Endothelial cell of umbilical vein (primary cell): ENCODE data around the gene ASXL1. TPM values are rescaled to one million over a fixed set of nuclear protein-coding genes. Genes with fewer than 3 reads are reported as not detected.

ENCODE experiments used
- BruUV-seq: library from RNA; stranded (reverse); fragments of 400-500 nt; replicated peaks from 2 replicates; lab custom pipeline; 2021; lab: Mats Ljungman, UMichigan
- CTCF ChIA-PET: fragments of 300-600, 350-600 bp; sonication (Branson Sonifier 250); formaldehyde crosslinking; loops from one replicate; lab custom pipeline; 2021; ENCODE audit warnings: antibody characterized with exemption, inconsistent platforms; lab: Charles Lee
- POLR2A ChIA-PET: fragments of 300-600, 350-600 bp; sonication (Branson Sonifier 250); formaldehyde crosslinking; loops from one replicate; lab custom pipeline; 2021; ENCODE audit warnings: antibody characterized with exemption, inconsistent platforms; lab: Charles Lee
- DNase-seq: peaks from one replicate; pipeline ENCODE4 v3.0.0-alpha.2; 2011; ENCODE audit warnings: low read depth, low spot score
- FAIRE-seq: peaks from 2 replicates; lab custom pipeline; 2011; peaks lifted over from hg19 to GRCh38; lab: Jason Lieb, UNC
- H2AFZ ChIP-seq: 2 replicates; pipeline ENCODE4 v1.6.0; 2012; ENCODE audit warnings: low read depth, low read length, control low read depth, inconsistent platforms
- H3K27ac ChIP-seq: 2 replicates; pipeline ENCODE4 v1.5.1; 2011; ENCODE audit warnings: low read depth, mild to moderate bottlenecking, control low read depth, low read length, moderate library complexity; ENCODE audit not compliant: insufficient read depth
- H3K27me3 ChIP-seq, 2 experiments: 2 replicates each; pipeline versions ENCODE4 v1.6.0 to v1.6.1; 2011; ENCODE audit warnings: low read length in 2 of 2, mixed read lengths in 1 of 2; ENCODE audit not compliant: control insufficient read depth in 2 of 2, insufficient read depth in 2 of 2
- H3K36me3 ChIP-seq, 2 experiments: 2 replicates in 1 of 2; 3 replicates in 1 of 2; pipeline ENCODE4 v1.5.1; 2011; ENCODE audit warnings: low read length in 2 of 2, mild to moderate bottlenecking in 1 of 2, moderate library complexity in 1 of 2; ENCODE audit not compliant: control insufficient read depth in 2 of 2, insufficient read depth in 2 of 2; ENCODE audit errors: extremely low read depth in 1 of 2
- H3K4me1 ChIP-seq: 3 replicates; pipeline ENCODE4 v1.5.1; 2011; ENCODE audit warnings: mild to moderate bottlenecking, low read length; ENCODE audit not compliant: control insufficient read depth, insufficient read depth; ENCODE audit errors: extremely low read depth
- H3K4me2 ChIP-seq: 2 replicates; pipeline ENCODE4 v1.6.1; 2011; ENCODE audit warnings: low read length, control low read depth, mixed read lengths; ENCODE audit not compliant: insufficient read depth
- H3K4me3 ChIP-seq, 3 experiments: fragments of 200-600 bp in 1 of 3; sonication (generic), shearing (Covaris generic) in 1 of 3; replicated peaks in 1 of 3; 2 replicates each; pipeline ENCODE4 v1.5.1; 2011 to 2016; ENCODE audit warnings: control low read depth in 3 of 3, low read length in 3 of 3, mild to moderate bottlenecking in 2 of 3, inconsistent platforms in 1 of 3, low read depth in 1 of 3, moderate library complexity in 1 of 3; ENCODE audit not compliant: insufficient read depth in 1 of 3
- H3K79me2 ChIP-seq: 2 replicates; pipeline ENCODE4 v1.6.0; 2012; ENCODE audit warnings: low read length, inconsistent platforms; ENCODE audit not compliant: control insufficient read depth, insufficient read depth
- H3K9ac ChIP-seq: replicated peaks from 2 replicates; pipeline ENCODE3; 2011; ENCODE audit warnings: low read length, control low read depth; ENCODE audit not compliant: insufficient read depth; ENCODE audit errors: extremely low read depth
- H3K9me1 ChIP-seq: replicated peaks from 3 replicates; pipeline ENCODE4 v1.6.0; 2011; ENCODE audit warnings: mild to moderate bottlenecking, low read length; ENCODE audit not compliant: control insufficient read depth, insufficient read depth; ENCODE audit errors: extremely low read depth
- H3K9me3 ChIP-seq: replicated peaks from 2 replicates; pipeline ENCODE4 v1.5.1; 2012; ENCODE audit warnings: low read length, inconsistent platforms; ENCODE audit not compliant: control insufficient read depth, insufficient read depth
- H4K20me1 ChIP-seq: replicated peaks from 2 replicates; pipeline ENCODE3; 2011; ENCODE audit warnings: mild to moderate bottlenecking, low read length; ENCODE audit not compliant: control insufficient read depth, insufficient read depth; ENCODE audit errors: extremely low read depth
- CTCF ChIP-seq, 2 donors: IDR thresholded peaks; 1 replicate in 1 of 2; 2 replicates in 1 of 2; pipeline ENCODE4 v1.5.1; 2011; ENCODE audit warnings: low read length in 2 of 2, mild to moderate bottlenecking in 2 of 2, moderate library complexity in 2 of 2, control low read depth in 1 of 2, inconsistent platforms in 1 of 2, low read depth in 1 of 2; ENCODE audit not compliant: insufficient read depth in 1 of 2; ENCODE audit errors: extremely low read depth in 1 of 2
- EZH2 ChIP-seq: IDR thresholded peaks from 2 replicates; pipeline ENCODE4 v1.6.1; 2012; ENCODE audit warnings: borderline replicate concordance, low read depth, mild to moderate bottlenecking, moderate library complexity, low read length, inconsistent platforms; ENCODE audit not compliant: severe bottlenecking
- FOS ChIP-seq: IDR thresholded peaks from 2 replicates; pipeline ENCODE4 v1.6.1; 2011; ENCODE audit warnings: mild to moderate bottlenecking, low read length, moderate library complexity, borderline replicate concordance; ENCODE audit not compliant: insufficient read depth
- GATA2 ChIP-seq: IDR thresholded peaks from 2 replicates; pipeline ENCODE4 v1.7.0; 2011; ENCODE audit warnings: low read depth, mild to moderate bottlenecking, moderate library complexity, mixed read lengths, low read length; ENCODE audit not compliant: insufficient read length, insufficient read depth
- JUN ChIP-seq: IDR thresholded peaks from 2 replicates; pipeline ENCODE4 v1.6.1; 2011; ENCODE audit warnings: borderline replicate concordance, low read depth; ENCODE audit not compliant: insufficient read length, insufficient read depth
- MAX ChIP-seq: IDR thresholded peaks from 2 replicates; pipeline ENCODE4 v1.6.1; 2011; ENCODE audit not compliant: insufficient read depth, insufficient read length
- MYC ChIP-seq: IDR thresholded peaks from one replicate; pipeline ENCODE4 v1.6.1; 2011; ENCODE audit warnings: mild to moderate bottlenecking, low read depth, low read length
- POLR2A ChIP-seq: IDR thresholded peaks from 2 replicates; pipeline ENCODE4 v1.6.1; 2012; ENCODE audit warnings: low read depth, mild to moderate bottlenecking, control low read depth, low read length
- POLR2AphosphoS5 ChIP-seq: IDR thresholded peaks from 2 replicates; pipeline ENCODE4 v1.6.1; 2012; ENCODE audit warnings: low read depth, mild to moderate bottlenecking, control low read depth, low read length, moderate library complexity; ENCODE audit not compliant: insufficient read depth
- dilution Hi-C: fragments of 300-500 bp; cut with MboI; formaldehyde crosslinking; loops from one replicate; pipeline ENCODE4 v1.15.0; 2019; ENCODE audit warnings: low sequenced_read_pairs; ENCODE audit not compliant: extremely low pct_ligation_motif_present
- intact Hi-C: fragments of 100-400 bp; cut with micrococcal nuclease; formaldehyde crosslinking; loops from one replicate; pipeline ENCODE4 v1.10.0; 2022
- polyA plus RNA-seq, 4 experiments: library from polyadenylated mRNA; depleted of rRNA in 3 of 4; stranded (reverse) in 3 of 4; unstranded in 1 of 4; fragments of >200 nt; gene quantifications; 2 replicates each; pipeline versions ENCODE4 v1.2.1 to v1.2.3, GENCODE V29; 2011 to 2012; ENCODE audit warnings: missing spikeins in 1 of 4
- total RNA-seq: library from RNA; stranded (reverse); gene quantifications from 2 replicates; pipeline ENCODE4 v1.2.3, GENCODE V29; 2021

Gene ASXL1
- total and polyA plus RNA-seq, 2 donors (not counting 3 experiments of a cell fraction or from before 2014, with no cell fraction given): 45.4 to 101 TPM

GRCh38 chr20:32455171-32455900 is 97.2 kb downstream of the ASXL1 start:
- Histone ChIP-seq H3K9ac (no peak overlapping the region), H3K36me3 (peaks cover 26 to 57% of the 10 kb centered on the region in 2 experiments), H3K4me2 (no peak overlapping the region), H3K79me2 (peaks cover 85% of the 10 kb centered on the region), H3K9me3 (no peaks in the 10 kb centered on the region), H2AFZ (no peak overlapping the region), H3K27ac (no peak overlapping the region), H3K9me1 (no peaks in the 10 kb centered on the region), H3K4me1 (peaks cover 20% of the 10 kb centered on the region), H4K20me1 (no peaks in the 10 kb centered on the region), H3K4me3 (no peak overlapping the region), H3K27me3 (no peaks in the 10 kb centered on the region)
- ChIA-PET POLR2A (no interaction called here), CTCF (interaction anchor here (1.0 to 4.4 kb wide), 3 partner anchors 12 to 30 kb away, joined by 3 to 22 read pairs (median 3); no protein-coding TSS in a partner anchor)
- DNase-seq (no peak), FAIRE-seq (no peak)
- dilution Hi-C loops: no loop called here
- BruUV-seq: no TSS peak
- TF ChIP-seq CTCF (IDR thresholded peaks at IDR 0.05; ENCODE audit: extremely low read depth in 1 of 2, insufficient read depth in 1 of 2, low read depth in 1 of 2, low read length in 2 of 2): no peak
- intact Hi-C loops: no loop called here

GRCh38 chr20:32455901-32456701 is 98.0 kb downstream of the ASXL1 start:
- dilution Hi-C loops: no loop called here
- no TSS peak for BruUV-seq

More at GRCh38 chr20:32455901-32456701, 98.0 kb downstream of the ASXL1 start:
- POLR2A ChIA-PET: no interaction called here
- H4K20me1 ChIP-seq: no peaks in the 10 kb centered on the region
- peaks cover 91% of the 10 kb centered on the region for H3K79me2 ChIP-seq
- H3K9ac ChIP-seq: no peak overlapping the region
- peaks cover 23 to 56% of the 10 kb centered on the region in 2 experiments for H3K36me3 ChIP-seq
- TF ChIP-seq JUN (no peak), MYC (no peak), GATA2 (no peak), MAX (no peak), FOS (no peak), CTCF (IDR thresholded peaks at IDR 0.05; ENCODE audit: extremely low read depth in 1 of 2, insufficient read depth in 1 of 2, low read depth in 1 of 2, low read length in 2 of 2) (no peak), POLR2AphosphoS5 (no peak), EZH2 (no peak), POLR2A (no peak)
- peaks cover 20% of the 10 kb centered on the region for H3K4me1 ChIP-seq
- H2AFZ ChIP-seq: no peak overlapping the region
- no peaks in the 10 kb centered on the region for H3K9me3 ChIP-seq
- no peak for DNase-seq
- no peak overlapping the region for H3K27ac ChIP-seq
- no peak overlapping the region for H3K4me2 ChIP-seq
- H3K4me3 ChIP-seq: no peak overlapping the region
- H3K27me3 ChIP-seq: no peaks in the 10 kb centered on the region
- no peak for FAIRE-seq
- CTCF ChIA-PET: interaction anchor here (1.0 to 4.4 kb wide), 3 partner anchors 11 to 29 kb away, joined by 3 to 22 read pairs (median 3); no protein-coding TSS in a partner anchor
- intact Hi-C loops: no loop called here
- H3K9me1 ChIP-seq: no peaks in the 10 kb centered on the region
